PC-9 (cell line): ENCODE results near the gene SNAP47.

Experiments
- CTCF ChIP-seq: fragments of 200-600 bp; sonication (generic); conservative IDR thresholded peaks from 2 replicates; pipeline ENCODE4 v1.6.1; 2017; ENCODE audit warnings: mixed run types, antibody characterized with exemption, mild to moderate bottlenecking, moderate library complexity
- EZH2 ChIP-seq: fragments of 200-600 bp; sonication (generic); IDR thresholded peaks from 2 replicates; pipeline ENCODE4 v1.8.0; 2017; ENCODE audit warnings: antibody characterized with exemption, low read depth

GRCh38 chr1:227730630-227731151, 4.5 kb upstream of the SNAP47 start:
- TF ChIP-seq EZH2 (no peak), CTCF (0 out of 2 replicates have a peak, but pooled peaks have one; percentile 6)
